H9 (cell line): ENCODE results near the gene USP9X. TPM values are rescaled to one million over a fixed set of nuclear protein-coding genes. Genes with fewer than 3 reads are reported as not detected.

Source experiments
- DNase-seq: peaks from one replicate; pipeline ENCODE4 v3.0.0-alpha.2; 2017
- H2AFZ ChIP-seq: one replicate; pipeline ENCODE4 v1.6.1; 2013; ENCODE audit warnings: mild to moderate bottlenecking, low read length, control low read depth, moderate library complexity
- H2AK5ac ChIP-seq: 2 replicates; pipeline ENCODE4 v1.6.1; 2013; ENCODE audit warnings: low read length, control low read depth, mixed read lengths; ENCODE audit not compliant: insufficient read length
- H2BK120ac ChIP-seq: one replicate; pipeline ENCODE4 v1.6.1; 2013; ENCODE audit warnings: low read depth, mild to moderate bottlenecking, low read length, control low read depth, inconsistent platforms; ENCODE audit not compliant: poor library complexity, severe bottlenecking
- H2BK12ac ChIP-seq: 2 replicates; pipeline ENCODE4 v1.6.1; 2013; ENCODE audit warnings: low read length, control low read depth, mixed read lengths, low read depth; ENCODE audit not compliant: insufficient read length
- H2BK15ac ChIP-seq: 2 replicates; pipeline ENCODE4 v1.6.1; 2013; ENCODE audit warnings: low read depth, low read length, control low read depth
- H2BK20ac ChIP-seq: one replicate; pipeline ENCODE4 v1.6.1; 2013; ENCODE audit warnings: low read depth, mild to moderate bottlenecking, low read length, control low read depth, inconsistent platforms; ENCODE audit not compliant: poor library complexity, severe bottlenecking
- H2BK5ac ChIP-seq: 2 replicates; pipeline ENCODE4 v1.6.1; 2013; ENCODE audit warnings: low read length, control low read depth, mixed read lengths; ENCODE audit not compliant: insufficient read length
- H3K14ac ChIP-seq: 2 replicates; pipeline ENCODE4 v1.6.1; 2013; ENCODE audit warnings: low read length, control low read depth; ENCODE audit not compliant: insufficient read depth
- H3K18ac ChIP-seq: 2 replicates; pipeline ENCODE4 v1.6.1; 2013; ENCODE audit warnings: low read depth, mild to moderate bottlenecking, mixed read lengths, low read length, control low read depth; ENCODE audit not compliant: insufficient read length
- H3K23ac ChIP-seq: 2 replicates; pipeline ENCODE4 v1.6.1; 2013; ENCODE audit warnings: low read length, control low read depth, mixed read lengths, low read depth; ENCODE audit not compliant: insufficient read length
- H3K23me2 ChIP-seq: 2 replicates; pipeline ENCODE4 v1.6.1; 2013; ENCODE audit warnings: low read depth, mild to moderate bottlenecking, mixed read lengths, low read length, control low read depth; ENCODE audit not compliant: insufficient read length, poor library complexity, severe bottlenecking
- H3K27ac ChIP-seq: 2 replicates; pipeline ENCODE4 v1.5.1; 2013; ENCODE audit warnings: low read length, control low read depth, mixed read lengths, low read depth; ENCODE audit not compliant: insufficient read length
- H3K27me3 ChIP-seq: 2 replicates; pipeline ENCODE4 v1.6.1; 2013; ENCODE audit warnings: low read length, control low read depth, inconsistent platforms; ENCODE audit not compliant: insufficient read depth
- H3K4ac ChIP-seq: 2 replicates; pipeline ENCODE4 v1.6.1; 2013; ENCODE audit warnings: low read depth, mild to moderate bottlenecking, control low read depth, inconsistent platforms, low read length, moderate library complexity
- H3K4me1 ChIP-seq: 2 replicates; pipeline ENCODE4 v1.6.1; 2013; ENCODE audit warnings: low read length, control low read depth, inconsistent platforms; ENCODE audit not compliant: insufficient read depth
- H3K4me2 ChIP-seq: 2 replicates; pipeline ENCODE4 v1.6.1; 2013; ENCODE audit warnings: low read length, control low read depth, mixed read lengths; ENCODE audit not compliant: insufficient read length, insufficient read depth
- H3K56ac ChIP-seq: 2 replicates; pipeline ENCODE4 v1.6.1; 2013; ENCODE audit warnings: low read depth, mild to moderate bottlenecking, mixed read lengths, low read length, control low read depth; ENCODE audit not compliant: insufficient read length
- H3K79me1 ChIP-seq: 2 replicates; pipeline ENCODE4 v1.6.1; 2013; ENCODE audit warnings: low read depth, mild to moderate bottlenecking, moderate library complexity, low read length, control low read depth, inconsistent platforms; ENCODE audit not compliant: insufficient read depth, poor library complexity, severe bottlenecking
- H3K79me2 ChIP-seq: 2 replicates; pipeline ENCODE4 v1.6.1; 2013; ENCODE audit warnings: low read length, control low read depth, inconsistent platforms; ENCODE audit not compliant: insufficient read depth
- H3K9ac ChIP-seq: 2 replicates; pipeline ENCODE4 v1.6.1; 2013; ENCODE audit warnings: low read length, control low read depth, mixed read lengths; ENCODE audit not compliant: insufficient read length; ENCODE audit errors: extremely low read depth
- H3K9me3 ChIP-seq: one replicate; pipeline ENCODE4 v1.6.1; 2013; ENCODE audit warnings: low read depth, low read length, inconsistent platforms; ENCODE audit not compliant: control insufficient read depth
- H3T11ph ChIP-seq: one replicate; pipeline ENCODE4 v1.6.1; 2013; ENCODE audit warnings: mild to moderate bottlenecking, low read length, control low read depth, inconsistent platforms
- H4K20me1 ChIP-seq: one replicate; pipeline ENCODE4 v1.6.1; 2013; ENCODE audit not compliant: control insufficient read depth, insufficient read length, insufficient read depth
- H4K5ac ChIP-seq: 2 replicates; pipeline ENCODE4 v1.6.1; 2013; ENCODE audit warnings: low read depth, mild to moderate bottlenecking, mixed read lengths, low read length, control low read depth; ENCODE audit not compliant: insufficient read length
- H4K8ac ChIP-seq: replicated peaks from 2 replicates; pipeline ENCODE4 v1.6.1; 2013; ENCODE audit warnings: low read length, control low read depth, mixed read lengths, low read depth; ENCODE audit not compliant: insufficient read length
- H4K91ac ChIP-seq: 2 replicates; pipeline ENCODE4 v1.6.1; 2013; ENCODE audit warnings: low read depth, mild to moderate bottlenecking, moderate library complexity, mixed read lengths, low read length, control low read depth; ENCODE audit not compliant: insufficient read length
- H3K27ac Mint-ChIP-seq, 3 experiments: 2 replicates in 2 of 3; 3 replicates in 1 of 3; pipeline ENCODE4 v1.8.0; 2020 to 2021; ENCODE audit warnings: mixed read lengths in 3 of 3, mild to moderate bottlenecking in 1 of 3, moderate library complexity in 1 of 3
- H3K27me3 Mint-ChIP-seq: 2 replicates; pipeline ENCODE4 v1.8.0; 2021; ENCODE audit warnings: low read depth, mild to moderate bottlenecking, moderate library complexity, mixed read lengths
- H3K36me3 Mint-ChIP-seq, 3 experiments: 2 replicates in 2 of 3; 3 replicates in 1 of 3; pipeline ENCODE4 v1.8.0; 2020 to 2021; ENCODE audit warnings: low read depth in 3 of 3, mixed read lengths in 3 of 3; ENCODE audit not compliant: insufficient read depth in 1 of 3
- H3K4me1 Mint-ChIP-seq, 2 experiments: 2 replicates each; pipeline ENCODE4 v1.8.0; 2020; ENCODE audit warnings: mixed read lengths in 2 of 2
- H3K4me3 Mint-ChIP-seq, 2 experiments: 2 replicates in 1 of 2; 3 replicates in 1 of 2; pipeline ENCODE4 v1.8.0; 2020 to 2021; ENCODE audit warnings: mild to moderate bottlenecking in 2 of 2, mixed read lengths in 2 of 2, moderate library complexity in 1 of 2
- H3K9me3 Mint-ChIP-seq, 2 experiments: 2 replicates in 1 of 2; 3 replicates in 1 of 2; pipeline ENCODE4 v1.8.0; 2020; ENCODE audit warnings: mild to moderate bottlenecking in 2 of 2, mixed read lengths in 2 of 2, moderate library complexity in 1 of 2
- total RNA-seq: library from RNA; stranded (reverse); gene quantifications from 2 replicates; pipeline ENCODE4 v1.2.1, GENCODE V29; 2021
- TF ChIP-seq, protein P1 (sequence below): fragments of 200-600 bp; sonication (generic); conservative IDR thresholded peaks from 3 replicates; pipeline ENCODE4 v1.8.0; 2021; ENCODE audit warnings: antibody characterized with exemption, mild to moderate bottlenecking

USP9X gene
- total RNA-seq, 1 experiment from 2014 or later = 284 TPM

DNA sequence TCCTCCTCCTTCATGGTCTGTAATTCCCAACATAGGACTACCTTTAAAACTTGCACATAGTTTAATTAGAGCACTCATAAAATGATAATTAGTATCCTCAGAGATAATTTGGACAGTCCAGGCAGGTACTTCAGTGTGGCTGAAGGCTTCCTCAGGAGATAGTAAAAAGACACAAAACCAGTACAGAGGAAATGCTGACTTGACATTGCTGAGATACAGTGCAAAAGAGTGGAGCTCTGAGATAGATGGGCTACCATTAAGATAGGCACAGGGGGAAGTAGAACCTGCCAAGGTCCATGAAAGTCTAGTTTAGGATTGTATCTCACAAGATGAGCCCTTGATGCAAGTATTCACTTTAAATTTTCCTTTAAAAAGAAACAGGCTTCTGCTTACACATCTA is 91.0 kb downstream of the USP9X start:
- H3K18ac ChIP-seq = no peak overlapping the region
- H3K9ac ChIP-seq = no peak overlapping the region
- no peak overlapping the region for H3T11ph ChIP-seq
- H3K27me3 Mint-ChIP-seq = no peaks in the 10 kb centered on the region; the same call in 1 of the 2 replicates
- peaks cover 11 to 42% of the 10 kb centered on the region in 2 experiments for H3K4me1 Mint-ChIP-seq
- no peaks in the 10 kb centered on the region; the same call in 1 of the 2 replicates for H3K4me1 ChIP-seq
- no peak overlapping the region for H4K8ac ChIP-seq
- H3K79me2 ChIP-seq = peaks cover 5% of the 10 kb centered on the region; the same call in 1 of the 2 replicates
- H3K9me3 Mint-ChIP-seq = peaks cover 44 to 56% of the 10 kb centered on the region in 2 experiments
- H3K36me3 Mint-ChIP-seq = peaks cover 24 to 78% (median 78%) of the 10 kb centered on the region in 3 experiments
- DNase-seq = no peak
- peak overlapping the region in 1 of 3 experiments; percentile 7; a peak in 1 of 7 replicates for H3K27ac Mint-ChIP-seq
- H3K23ac ChIP-seq = no peak overlapping the region
- H4K20me1 ChIP-seq = no peaks in the 10 kb centered on the region
- no peak overlapping the region for H3K4me2 ChIP-seq
- H4K5ac ChIP-seq = no peak overlapping the region
- H2BK120ac ChIP-seq = no peak overlapping the region
- no peak overlapping the region for H2BK5ac ChIP-seq
- no peak overlapping the region for H2AFZ ChIP-seq
- no peak overlapping the region for H2BK15ac ChIP-seq
- no peak overlapping the region for H3K4me3 Mint-ChIP-seq
- H4K91ac ChIP-seq = no peak overlapping the region
- H3K27ac ChIP-seq = no peak overlapping the region
- no peaks in the 10 kb centered on the region for H3K9me3 ChIP-seq
- peaks cover 9% of the 10 kb centered on the region for H3K79me1 ChIP-seq
- H3K56ac ChIP-seq = no peak overlapping the region
- H3K27me3 ChIP-seq = no peaks in the 10 kb centered on the region
- no peak overlapping the region for H3K14ac ChIP-seq
- TF ChIP-seq, protein P1, sequence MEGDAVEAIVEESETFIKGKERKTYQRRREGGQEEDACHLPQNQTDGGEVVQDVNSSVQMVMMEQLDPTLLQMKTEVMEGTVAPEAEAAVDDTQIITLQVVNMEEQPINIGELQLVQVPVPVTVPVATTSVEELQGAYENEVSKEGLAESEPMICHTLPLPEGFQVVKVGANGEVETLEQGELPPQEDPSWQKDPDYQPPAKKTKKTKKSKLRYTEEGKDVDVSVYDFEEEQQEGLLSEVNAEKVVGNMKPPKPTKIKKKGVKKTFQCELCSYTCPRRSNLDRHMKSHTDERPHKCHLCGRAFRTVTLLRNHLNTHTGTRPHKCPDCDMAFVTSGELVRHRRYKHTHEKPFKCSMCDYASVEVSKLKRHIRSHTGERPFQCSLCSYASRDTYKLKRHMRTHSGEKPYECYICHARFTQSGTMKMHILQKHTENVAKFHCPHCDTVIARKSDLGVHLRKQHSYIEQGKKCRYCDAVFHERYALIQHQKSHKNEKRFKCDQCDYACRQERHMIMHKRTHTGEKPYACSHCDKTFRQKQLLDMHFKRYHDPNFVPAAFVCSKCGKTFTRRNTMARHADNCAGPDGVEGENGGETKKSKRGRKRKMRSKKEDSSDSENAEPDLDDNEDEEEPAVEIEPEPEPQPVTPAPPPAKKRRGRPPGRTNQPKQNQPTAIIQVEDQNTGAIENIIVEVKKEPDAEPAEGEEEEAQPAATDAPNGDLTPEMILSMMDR = no peak
- H2BK12ac ChIP-seq = no peak overlapping the region
- H3K23me2 ChIP-seq = no peaks in the 10 kb centered on the region
- H2AK5ac ChIP-seq = no peak overlapping the region
- H3K4ac ChIP-seq = no peak overlapping the region
- H2BK20ac ChIP-seq = no peak overlapping the region
